ENCODE measurements around the gene RDH5. TPM values are rescaled to one million over a fixed set of nuclear protein-coding genes. Genes with fewer than 3 reads are reported as not detected.

RDH5 gene
- total RNA-seq, 1 experiment from 2014 or later, result 5.8 TPM

- H3K9me3 Mint-ChIP-seq, result no peaks in the 10 kb centered on the region
- H3K27ac Mint-ChIP-seq, result peak overlapping the region; percentile 36; the same call in 1 of the 2 replicates
- CTCF ChIA-PET, result interaction anchor here (0.6 to 10.8 kb wide), 18 partner anchors 9 to 1239 kb away, joined by 3 to 160 read pairs (median 5); partner anchors contain the start of genes CD63, DGKA and ITGA7
- peak; percentile 61 for ATAC-seq
- TF ChIP-seq HMGXB4 (CRISPR knock-in tag; IDR thresholded peaks at IDR 0.05), result 0 out of 2 replicates have a peak, but pooled peaks have one; percentile 50
- TF ChIP-seq ATF2 (CRISPR knock-in tag; IDR thresholded peaks at IDR 0.05; ENCODE audit: borderline replicate concordance, low read depth), result no peak
- peaks cover 33% of the 10 kb centered on the region for H3K4me1 Mint-ChIP-seq
- peak; percentile 49 for DNase-seq (ENCODE audit: low spot score)
- 0 out of 2 replicates have a peak, but pooled peaks cover 1% of the 10 kb centered on the region for H3K27me3 Mint-ChIP-seq (ENCODE audit: low read depth)
- POLR2A ChIA-PET, result interaction anchor here (1.4 kb wide), 1 partner anchor 8 kb away, joined by 6 read pairs; the partner anchor contains the start of gene CD63
- peaks cover 13% of the 10 kb centered on the region for H3K36me3 Mint-ChIP-seq
- H3K4me3 Mint-ChIP-seq, result no peak overlapping the region
These were observed 776 bp downstream of the RDH5 start for GRCh38 chr12:55720894-55721444.

- no peaks in the 10 kb centered on the region for H3K9me3 Mint-ChIP-seq
- H3K36me3 Mint-ChIP-seq, result peaks cover 19% of the 10 kb centered on the region
- H3K27ac Mint-ChIP-seq, result no peak overlapping the region
- H3K27me3 Mint-ChIP-seq (ENCODE audit: low read depth), result no peaks in the 10 kb centered on the region
- H3K4me3 Mint-ChIP-seq, result no peak overlapping the region
- no peak for ATAC-seq
- DNase-seq (ENCODE audit: low spot score), result no peak
- peaks cover 32% of the 10 kb centered on the region for H3K4me1 Mint-ChIP-seq
- POLR2A ChIA-PET, result interaction anchor here (1.3 kb wide), 1 partner anchor 40 kb away, joined by 3 read pairs; a partner anchor contains a TSS
- CTCF ChIA-PET, result interaction anchor here (0.6 to 10.8 kb wide), 12 partner anchors 8 to 1239 kb away, joined by 3 to 160 read pairs (median 6); partner anchors contain the start of genes CD63 and ITGA7
- TF ChIP-seq SP1 (CRISPR knock-in tag; conservative IDR thresholded peaks at IDR 0.05) (no peak), AR (CRISPR knock-in tag; IDR thresholded peaks at IDR 0.05) (no peak), HMGA2 (CRISPR knock-in tag; IDR thresholded peaks at IDR 0.05) (no peak), GABPB1 (CRISPR knock-in tag; IDR thresholded peaks at IDR 0.05) (no peak), ETV6 (CRISPR knock-in tag; IDR thresholded peaks at IDR 0.05) (no peak), PRDM15 (CRISPR knock-in tag; IDR thresholded peaks at IDR 0.05) (no peak), ZNF232 (CRISPR knock-in tag; IDR thresholded peaks at IDR 0.05) (no peak), TEAD4 (CRISPR knock-in tag; IDR thresholded peaks at IDR 0.05) (no peak), ZNF532 (CRISPR knock-in tag; IDR thresholded peaks at IDR 0.05; ENCODE audit: borderline replicate concordance) (no peak), CBFB (CRISPR knock-in tag; IDR thresholded peaks at IDR 0.05; ENCODE audit: low read depth) (no peak), AFF4 (CRISPR knock-in tag; IDR thresholded peaks at IDR 0.05; ENCODE audit: borderline replicate concordance) (no peak)
These were observed 1.5 kb downstream of the RDH5 start for GRCh38 chr12:55721601-55722213.

Data from WTC11 (cell line).